ENCODE results near the gene TBX20.

- TF ChIP-seq EZH2 (IDR thresholded peaks at IDR 0.05) (no peak), POLR2AphosphoS5 (IDR thresholded peaks at IDR 0.05; ENCODE audit: borderline replicate concordance, low read depth, low read length) (no peak)
Observed at GRCh38 chr7:35250941-35251340, 3.0 kb downstream of the TBX20 start.
